Panc1 (cell line): ENCODE results near the gene KCNE3. TPM values are rescaled to one million over a fixed set of nuclear protein-coding genes. Genes with fewer than 3 reads are reported as not detected.

ENCODE experiments used
- ATAC-seq: fragments of 200-7000 bp; cut with Tn5 transposase; 2 replicates; pipeline ENCODE4 v1.9.1; 2020; ENCODE audit warnings: mild to moderate bottlenecking, moderate library complexity
- BruUV-seq: library from RNA; stranded (reverse); fragments of 400-500 nt; replicated peaks from 2 replicates; lab custom pipeline; 2021; lab: Mats Ljungman, UMichigan
- CTCF ChIA-PET: fragments of 300-600 bp; sonication (Branson Sonifier 250); formaldehyde crosslinking; loops from one replicate; lab custom pipeline; 2022; ENCODE audit warnings: antibody characterized with exemption; lab: Charles Lee
- POLR2A ChIA-PET: fragments of 300-600 bp; sonication (Branson Sonifier 250); formaldehyde crosslinking; loops from one replicate; lab custom pipeline; 2022; ENCODE audit warnings: antibody characterized with exemption; lab: Charles Lee
- DNase-seq: peaks from one replicate; pipeline ENCODE4 v3.0.0-alpha.2; 2010; ENCODE audit warnings: low read depth, low spot score
- H3K27ac ChIP-seq: 2 replicates; pipeline ENCODE4 v1.5.1; 2011; ENCODE audit warnings: mild to moderate bottlenecking, low read length, inconsistent platforms
- H3K27me3 ChIP-seq: fragments of 200-500 bp; sonication (Bioruptor generic); 2 replicates; pipeline ENCODE4 v1.6.0; 2014; ENCODE audit warnings: low read length, inconsistent platforms; ENCODE audit not compliant: control insufficient read depth, insufficient read depth
- H3K36me3 ChIP-seq: fragments of 200-500 bp; sonication (Bioruptor generic); 2 replicates; pipeline ENCODE4 v1.5.1; 2014; ENCODE audit warnings: inconsistent platforms, mild to moderate bottlenecking, low read length, moderate library complexity; ENCODE audit not compliant: control insufficient read depth, insufficient read depth
- H3K4me1 ChIP-seq: 2 replicates; pipeline ENCODE4 v1.5.1; 2011; ENCODE audit warnings: inconsistent platforms, mild to moderate bottlenecking, low read length, moderate library complexity; ENCODE audit not compliant: control insufficient read depth, insufficient read depth
- H3K4me3 ChIP-seq, 2 experiments: 2 replicates each; pipeline ENCODE4 v1.5.1; 2011 to 2012; ENCODE audit warnings: low read depth in 2 of 2, low read length in 2 of 2, mild to moderate bottlenecking in 2 of 2, inconsistent platforms in 1 of 2, moderate library complexity in 1 of 2
- H3K9me3 ChIP-seq: fragments of 200-500 bp; sonication (Bioruptor generic); 2 replicates; pipeline ENCODE4 v1.5.1; 2014; ENCODE audit warnings: low read depth, mild to moderate bottlenecking, inconsistent platforms, low read length, moderate library complexity; ENCODE audit not compliant: control insufficient read depth, insufficient read depth
- POLR2AphosphoS5 ChIP-seq: IDR thresholded peaks from 2 replicates; pipeline ENCODE4 v1.6.1; 2012; ENCODE audit warnings: mild to moderate bottlenecking, low read depth, low read length, moderate library complexity
- SIN3A ChIP-seq: IDR thresholded peaks from 2 replicates; pipeline ENCODE4 v1.6.1; 2012; ENCODE audit warnings: low read depth, mild to moderate bottlenecking, low read length, moderate library complexity, borderline replicate concordance; ENCODE audit not compliant: insufficient read depth
- TCF7L2 ChIP-seq: IDR thresholded peaks from 2 replicates; pipeline ENCODE4 v1.6.1; 2011; ENCODE audit warnings: mild to moderate bottlenecking, low read depth, low read length, inconsistent platforms
- in situ Hi-C: cut with HindIII; loops from 2 replicates; pipeline ENCODE4 v1.10.0; 2016; ENCODE audit warnings: low sequenced_read_pairs, low pct_unique_long_range_greater_than_20kb
- intact Hi-C: fragments of 100-400 bp; cut with micrococcal nuclease; formaldehyde crosslinking; loops from one replicate; pipeline ENCODE4 v1.10.0; 2022; ENCODE audit not compliant: unreplicated experiment
- total RNA-seq: library from RNA; stranded (reverse); gene quantifications from one replicate; pipeline ENCODE4 v1.2.1, GENCODE V29; 2021; ENCODE audit not compliant: unreplicated experiment
- TF ChIP-seq, protein P1 (sequence below): fragments of 450-650 bp; IDR thresholded peaks from 2 replicates; pipeline ENCODE4 v1.5.1; 2017; ENCODE audit warnings: mild to moderate bottlenecking
- TF ChIP-seq, protein P2 (sequence below), 2 experiments: IDR thresholded peaks; 2 replicates each; pipeline ENCODE4 v1.6.1; 2011 to 2012; ENCODE audit warnings: low read depth in 2 of 2, control low read depth in 1 of 2, low read length in 1 of 2, mild to moderate bottlenecking in 1 of 2, moderate library complexity in 1 of 2; ENCODE audit not compliant: insufficient read depth in 1 of 2

Gene KCNE3
- total RNA-seq, 1 experiment from 2014 or later, result 0.15 TPM

DNA sequence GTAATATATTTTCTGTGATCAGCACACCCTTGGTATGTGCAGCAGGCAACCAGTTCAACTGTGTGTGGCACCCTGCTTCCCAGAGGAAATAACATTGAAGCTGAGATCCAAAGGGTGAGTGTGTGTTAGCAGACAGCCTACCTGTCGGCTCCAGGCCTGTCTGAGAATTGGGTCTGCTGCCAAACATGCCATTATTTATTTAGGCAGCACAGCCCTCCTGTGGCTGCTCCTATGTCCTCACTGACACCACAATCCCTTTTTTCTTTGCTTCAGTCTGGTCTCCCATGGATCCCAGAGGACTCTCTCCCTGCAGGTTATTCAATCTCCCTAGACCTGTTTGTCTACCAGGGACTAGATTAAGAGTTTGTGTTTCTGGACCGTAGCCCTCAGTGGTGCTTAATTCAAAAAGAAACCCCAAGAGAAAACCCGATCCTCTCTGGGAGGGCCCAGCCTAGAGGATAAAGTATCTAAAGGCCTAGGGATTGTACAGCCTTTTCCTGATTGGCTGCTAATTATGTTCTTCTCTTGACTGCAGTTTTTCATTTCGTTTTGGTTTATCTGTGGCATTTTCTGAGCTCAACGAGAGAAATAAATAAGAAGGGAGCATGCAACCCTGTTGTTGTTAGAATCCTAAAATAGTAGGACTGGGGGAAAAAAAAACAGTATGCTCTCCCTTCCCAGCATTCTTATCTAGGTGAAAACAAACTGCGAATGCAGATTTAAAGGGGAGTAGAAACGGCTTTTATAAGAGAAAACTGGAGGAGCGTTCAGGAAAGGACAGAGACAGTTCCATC, 24.1 kb downstream of the KCNE3 start:
- in situ Hi-C loops, result no loop called here
- no peak overlapping the region for H3K27ac ChIP-seq
- TF ChIP-seq POLR2AphosphoS5, result no peak
- TF ChIP-seq, protein P1, sequence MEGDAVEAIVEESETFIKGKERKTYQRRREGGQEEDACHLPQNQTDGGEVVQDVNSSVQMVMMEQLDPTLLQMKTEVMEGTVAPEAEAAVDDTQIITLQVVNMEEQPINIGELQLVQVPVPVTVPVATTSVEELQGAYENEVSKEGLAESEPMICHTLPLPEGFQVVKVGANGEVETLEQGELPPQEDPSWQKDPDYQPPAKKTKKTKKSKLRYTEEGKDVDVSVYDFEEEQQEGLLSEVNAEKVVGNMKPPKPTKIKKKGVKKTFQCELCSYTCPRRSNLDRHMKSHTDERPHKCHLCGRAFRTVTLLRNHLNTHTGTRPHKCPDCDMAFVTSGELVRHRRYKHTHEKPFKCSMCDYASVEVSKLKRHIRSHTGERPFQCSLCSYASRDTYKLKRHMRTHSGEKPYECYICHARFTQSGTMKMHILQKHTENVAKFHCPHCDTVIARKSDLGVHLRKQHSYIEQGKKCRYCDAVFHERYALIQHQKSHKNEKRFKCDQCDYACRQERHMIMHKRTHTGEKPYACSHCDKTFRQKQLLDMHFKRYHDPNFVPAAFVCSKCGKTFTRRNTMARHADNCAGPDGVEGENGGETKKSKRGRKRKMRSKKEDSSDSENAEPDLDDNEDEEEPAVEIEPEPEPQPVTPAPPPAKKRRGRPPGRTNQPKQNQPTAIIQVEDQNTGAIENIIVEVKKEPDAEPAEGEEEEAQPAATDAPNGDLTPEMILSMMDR, result peak; percentile 32
- TF ChIP-seq SIN3A, result no peak
- TF ChIP-seq, protein P2, sequence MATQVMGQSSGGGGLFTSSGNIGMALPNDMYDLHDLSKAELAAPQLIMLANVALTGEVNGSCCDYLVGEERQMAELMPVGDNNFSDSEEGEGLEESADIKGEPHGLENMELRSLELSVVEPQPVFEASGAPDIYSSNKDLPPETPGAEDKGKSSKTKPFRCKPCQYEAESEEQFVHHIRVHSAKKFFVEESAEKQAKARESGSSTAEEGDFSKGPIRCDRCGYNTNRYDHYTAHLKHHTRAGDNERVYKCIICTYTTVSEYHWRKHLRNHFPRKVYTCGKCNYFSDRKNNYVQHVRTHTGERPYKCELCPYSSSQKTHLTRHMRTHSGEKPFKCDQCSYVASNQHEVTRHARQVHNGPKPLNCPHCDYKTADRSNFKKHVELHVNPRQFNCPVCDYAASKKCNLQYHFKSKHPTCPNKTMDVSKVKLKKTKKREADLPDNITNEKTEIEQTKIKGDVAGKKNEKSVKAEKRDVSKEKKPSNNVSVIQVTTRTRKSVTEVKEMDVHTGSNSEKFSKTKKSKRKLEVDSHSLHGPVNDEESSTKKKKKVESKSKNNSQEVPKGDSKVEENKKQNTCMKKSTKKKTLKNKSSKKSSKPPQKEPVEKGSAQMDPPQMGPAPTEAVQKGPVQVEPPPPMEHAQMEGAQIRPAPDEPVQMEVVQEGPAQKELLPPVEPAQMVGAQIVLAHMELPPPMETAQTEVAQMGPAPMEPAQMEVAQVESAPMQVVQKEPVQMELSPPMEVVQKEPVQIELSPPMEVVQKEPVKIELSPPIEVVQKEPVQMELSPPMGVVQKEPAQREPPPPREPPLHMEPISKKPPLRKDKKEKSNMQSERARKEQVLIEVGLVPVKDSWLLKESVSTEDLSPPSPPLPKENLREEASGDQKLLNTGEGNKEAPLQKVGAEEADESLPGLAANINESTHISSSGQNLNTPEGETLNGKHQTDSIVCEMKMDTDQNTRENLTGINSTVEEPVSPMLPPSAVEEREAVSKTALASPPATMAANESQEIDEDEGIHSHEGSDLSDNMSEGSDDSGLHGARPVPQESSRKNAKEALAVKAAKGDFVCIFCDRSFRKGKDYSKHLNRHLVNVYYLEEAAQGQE (IDR thresholded peaks at IDR 0.05; ENCODE audit: insufficient read depth in 1 of 2, low read depth in 2 of 2, low read length in 1 of 2), result no peak
- peaks cover 13% of the 10 kb centered on the region for H3K4me1 ChIP-seq
- intact Hi-C loops, result no loop called here
- no peak overlapping the region for H3K4me3 ChIP-seq
- peaks cover 2% of the 10 kb centered on the region; the same call in 1 of the 2 replicates for H3K27me3 ChIP-seq
- H3K9me3 ChIP-seq, result no peaks in the 10 kb centered on the region
- no peak for DNase-seq
- no TSS peak for BruUV-seq
- peak; percentile 72 for ATAC-seq
- H3K36me3 ChIP-seq, result no peaks in the 10 kb centered on the region
- ChIA-PET POLR2A (no interaction called here), CTCF (interaction anchor here (1.4 kb wide), 1 partner anchor 10 kb away, joined by 3 read pairs; no protein-coding TSS in a partner anchor)

DNA sequence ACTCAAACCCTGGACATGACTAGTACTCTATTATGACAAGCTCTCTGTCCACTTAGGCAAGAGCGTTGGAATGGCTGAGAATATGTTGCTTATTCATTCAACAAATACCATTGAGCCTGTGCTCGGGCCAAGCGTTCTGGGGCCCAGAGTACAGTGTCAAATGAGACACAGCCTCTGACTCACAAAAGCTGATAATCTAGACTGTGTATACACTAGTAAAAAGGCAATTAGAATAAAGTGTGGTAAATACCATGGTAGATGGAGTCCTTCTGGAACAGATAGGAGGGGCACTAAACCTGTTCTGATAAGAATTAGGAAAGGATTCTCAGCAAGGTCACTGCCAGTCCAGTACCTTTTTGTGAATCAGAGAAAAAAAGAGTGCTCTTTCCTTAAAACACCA, 24.7 kb downstream of the KCNE3 start:
- H3K4me3 ChIP-seq, result no peak overlapping the region
- DNase-seq, result no peak
- no TSS peak for BruUV-seq
- no peaks in the 10 kb centered on the region; the same call in 1 of the 2 replicates for H3K27me3 ChIP-seq
- TF ChIP-seq POLR2AphosphoS5 (no peak), TCF7L2 (no peak), SIN3A (no peak)
- TF ChIP-seq, protein P1, result no peak
- TF ChIP-seq, protein P2 (IDR thresholded peaks at IDR 0.05; ENCODE audit: insufficient read depth in 1 of 2, low read depth in 2 of 2, low read length in 1 of 2), result no peak
- peaks cover 13% of the 10 kb centered on the region for H3K4me1 ChIP-seq
- in situ Hi-C loops, result no loop called here
- no peak overlapping the region for H3K27ac ChIP-seq
- POLR2A ChIA-PET, result no interaction called here
- CTCF ChIA-PET, result interaction anchor here (1.4 kb wide), 1 partner anchor 11 kb away, joined by 3 read pairs; no protein-coding TSS in a partner anchor
- intact Hi-C loops, result no loop called here
- peak; percentile 60 for ATAC-seq
- H3K36me3 ChIP-seq, result no peaks in the 10 kb centered on the region
- H3K9me3 ChIP-seq, result no peaks in the 10 kb centered on the region
